ENCODE data around the gene FNDC10.
"Not testable (repeated sequence)": the region's sequence is repeated elsewhere in the genome, so short reads cannot be mapped to it uniquely, and the experiment has no call there.

The FNDC10 gene

GRCh38 chr1:1599030-1599934 lies 653 bp downstream of the FNDC10 start:
- DNase-seq (ENCODE audit: low read depth): peak; percentile 27

GRCh38 chr1:1598720-1599029 lies 1.3 kb downstream of the FNDC10 start:
- DNase-seq (ENCODE audit: low read depth): no peak

- DNase-seq (ENCODE audit: low read depth): no peak
Measured at GRCh38 chr1:1598051-1598719, 1.8 kb downstream of the FNDC10 start.

GRCh38 chr1:1597275-1597930 lies 2.5 kb downstream of the FNDC10 start:
- no peak for DNase-seq (ENCODE audit: low read depth)

GRCh38 chr1:1596493-1597274 lies 3.3 kb downstream of the FNDC10 start:
- DNase-seq (ENCODE audit: low read depth): no peak

- DNase-seq (ENCODE audit: low read depth): not testable (repeated sequence)
Measured at GRCh38 chr1:1595341-1595740, 4.6 kb downstream of the FNDC10 start.

GRCh38 chr1:1594602-1595260 lies 5.2 kb downstream of the FNDC10 start:
- no peak for DNase-seq (ENCODE audit: low read depth)

GRCh38 chr1:1593834-1594601 lies 5.9 kb downstream of the FNDC10 start:
- no peak for DNase-seq (ENCODE audit: low read depth)

GRCh38 chr1:1591452-1591851 lies 8.5 kb downstream of the FNDC10 start:
- no peak for DNase-seq (ENCODE audit: low read depth)

GRCh38 chr1:1583347-1584010 lies 16.5 kb downstream of the FNDC10 start:
- DNase-seq (ENCODE audit: low read depth): no peak

GRCh38 chr1:1582585-1583346 lies 17.2 kb downstream of the FNDC10 start:
- DNase-seq (ENCODE audit: low read depth): no peak

- DNase-seq (ENCODE audit: low read depth): no peak
Measured at GRCh38 chr1:1578371-1578940, 21.5 kb downstream of the FNDC10 start.

GRCh38 chr1:1577367-1578011 lies 22.4 kb downstream of the FNDC10 start:
- no peak for DNase-seq (ENCODE audit: low read depth)

GRCh38 chr1:1574721-1575537 lies 25.0 kb downstream of the FNDC10 start, which contains the start of gene SSU72:
Gene SSU72 (minus strand): TSS chr1:1574863. CDS start chr1:1574557, 306 bp downstream.
- peak; percentile 92 for DNase-seq (ENCODE audit: low read depth)

- DNase-seq (ENCODE audit: low read depth): no peak
Measured at GRCh38 chr1:1573843-1574720, 25.9 kb downstream of the FNDC10 start.

- no peak for DNase-seq (ENCODE audit: low read depth)
Measured at GRCh38 chr1:1569341-1569740, 30.6 kb downstream of the FNDC10 start.

GRCh38 chr1:1567891-1568291 lies 32.0 kb downstream of the FNDC10 start:
- no peak for DNase-seq (ENCODE audit: low read depth)
